Cerebellar cortex (tissue), 1 donor: Measurements from ENCODE around the gene GULP1.

Source experiments
- DNase-seq: peaks from one replicate; pipeline ENCODE4 v3.0.0-alpha.2; 2015; ENCODE audit warnings: low spot score

Gene GULP1

GRCh38 chr2:188322569-188323551 is 31.2 kb downstream of the GULP1 start:
- no peak for DNase-seq

GRCh38 chr2:188324067-188324466 is 32.4 kb downstream of the GULP1 start:
- no peak for DNase-seq

DNA sequence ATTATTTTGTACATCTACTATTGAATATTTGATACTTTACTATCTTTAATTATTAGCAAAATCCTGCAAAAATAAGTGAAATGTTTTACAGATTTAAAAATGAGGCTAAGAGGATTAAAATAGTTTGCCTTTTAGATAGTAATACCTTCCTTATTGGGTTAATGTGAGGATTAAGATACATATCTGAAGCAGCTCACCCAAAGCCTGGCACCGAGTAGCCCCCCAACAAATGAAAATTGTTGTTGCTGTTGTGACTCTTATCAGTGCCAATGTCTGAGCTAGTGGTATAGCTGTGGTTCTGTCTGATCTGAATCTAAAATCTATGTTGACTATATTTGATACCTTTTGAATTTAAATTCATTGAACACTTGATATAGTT is 34.6 kb downstream of the GULP1 start:
- no peak for DNase-seq

GRCh38 chr2:188326669-188327301 is 35.1 kb downstream of the GULP1 start:
- no peak for DNase-seq

GRCh38 chr2:188327518-188328213 is 36.0 kb downstream of the GULP1 start:
- no peak for DNase-seq

- no peak for DNase-seq
These were observed 36.7 kb downstream of the GULP1 start for GRCh38 chr2:188328419-188328818.

DNA sequence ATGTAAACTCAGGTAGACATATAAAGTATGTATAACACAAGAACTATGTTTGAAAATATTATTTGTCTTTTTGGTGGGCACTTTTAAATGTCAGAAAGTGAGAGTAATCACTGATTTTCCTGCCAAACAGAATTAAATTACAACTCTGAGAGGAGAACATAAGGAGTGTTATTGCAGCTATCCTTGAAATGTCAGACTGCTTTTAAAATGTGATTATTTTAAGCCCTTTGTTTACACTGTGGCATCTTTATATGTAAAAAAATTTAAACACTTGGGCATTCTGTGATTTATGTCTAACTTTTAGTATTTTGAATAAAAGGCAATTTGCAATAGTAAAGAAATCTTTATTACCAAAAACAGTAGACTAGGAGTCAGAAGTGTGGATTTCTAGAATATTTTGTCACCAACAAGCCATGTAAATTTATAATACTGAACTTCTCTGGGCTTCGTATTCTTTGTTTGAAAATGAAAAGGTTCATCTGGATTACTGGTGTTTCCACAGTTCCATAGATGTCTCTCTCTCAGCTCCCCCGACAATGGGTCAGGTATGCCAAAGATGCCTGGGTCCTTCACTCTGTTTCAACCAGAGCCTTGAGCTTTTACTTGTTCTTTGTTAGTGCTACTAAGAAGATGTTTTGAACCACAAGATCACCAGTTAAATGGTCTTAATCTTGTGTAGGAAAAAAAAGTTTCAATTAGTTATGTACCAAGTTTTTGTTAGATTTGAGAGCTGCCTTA is 38.8 kb downstream of the GULP1 start:
- no peak for DNase-seq

DNA sequence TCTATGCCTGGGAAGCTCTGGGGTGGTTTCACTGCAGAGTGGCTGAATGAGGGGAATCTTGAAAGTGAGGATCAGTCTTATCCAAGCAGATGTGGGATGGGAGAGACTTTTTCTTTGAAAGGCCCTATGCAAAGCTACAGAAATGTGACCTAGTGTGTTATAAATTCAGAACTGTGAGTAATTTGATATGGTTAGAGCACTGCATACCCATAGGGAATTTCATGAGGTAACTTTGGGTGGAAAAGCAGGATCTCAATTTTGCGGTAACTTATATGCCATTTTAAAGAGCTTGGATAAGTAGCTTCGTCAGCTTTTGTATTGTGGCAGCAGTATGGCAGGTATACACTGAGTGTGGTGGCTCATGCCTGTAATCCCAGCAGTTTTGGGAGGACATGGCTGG is 40.9 kb downstream of the GULP1 start:
- no peak for DNase-seq

DNA sequence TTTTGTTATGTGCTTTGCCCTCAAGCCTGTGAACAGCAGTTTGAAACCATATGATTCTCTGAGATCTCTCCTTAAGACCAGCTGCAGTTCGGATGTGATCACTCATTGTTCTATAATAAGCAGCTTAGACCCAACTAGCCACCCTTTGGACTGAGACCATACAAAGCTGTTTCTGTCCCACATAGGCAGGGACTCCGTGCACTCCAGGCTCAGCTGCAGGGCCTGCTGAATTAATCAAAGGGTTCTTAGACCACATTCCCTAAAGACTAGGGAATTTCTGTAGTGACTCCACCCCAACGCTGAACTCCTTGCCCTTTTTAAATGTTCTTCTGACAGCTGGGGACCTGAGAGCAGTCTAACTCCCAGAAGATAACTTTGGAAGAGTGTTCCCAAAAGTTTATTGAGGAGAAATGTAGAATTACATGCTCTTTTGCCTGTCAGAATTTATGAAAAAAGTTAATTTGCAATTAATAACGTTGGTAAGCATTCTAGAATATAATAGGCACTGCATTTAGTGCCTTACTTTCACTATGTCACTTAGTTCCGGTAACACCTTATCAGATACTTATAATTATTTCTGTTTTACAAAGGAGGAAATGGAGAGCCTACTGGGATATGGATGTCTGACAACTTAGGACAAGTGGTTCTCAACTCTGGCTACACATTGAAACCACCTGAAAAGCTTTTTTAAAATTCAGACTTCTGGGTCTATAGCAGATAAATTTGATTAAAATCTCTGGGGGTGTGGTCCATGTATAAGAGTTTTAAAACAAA is 42.3 kb downstream of the GULP1 start:
- no peak for DNase-seq

DNA sequence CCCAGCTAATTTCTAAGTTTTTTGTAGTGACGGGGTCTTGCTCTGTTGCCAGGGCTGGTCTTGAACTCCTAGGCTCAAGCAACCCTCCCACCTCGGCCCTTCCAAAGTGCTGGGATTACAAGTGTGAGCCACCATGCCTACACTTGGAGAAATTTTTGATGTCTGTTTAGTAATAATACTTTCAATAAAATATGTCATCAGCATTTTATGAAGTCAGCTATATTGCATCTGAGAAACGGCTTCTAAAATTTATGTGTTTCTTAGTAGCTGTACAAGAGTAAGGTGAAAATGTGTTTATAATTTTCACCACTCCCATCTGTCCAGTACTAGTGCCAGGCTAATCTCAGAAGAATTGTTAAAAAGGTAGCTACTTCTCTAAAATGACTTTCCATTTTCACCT is 46.8 kb downstream of the GULP1 start:
- DNase-seq: no peak

DNA sequence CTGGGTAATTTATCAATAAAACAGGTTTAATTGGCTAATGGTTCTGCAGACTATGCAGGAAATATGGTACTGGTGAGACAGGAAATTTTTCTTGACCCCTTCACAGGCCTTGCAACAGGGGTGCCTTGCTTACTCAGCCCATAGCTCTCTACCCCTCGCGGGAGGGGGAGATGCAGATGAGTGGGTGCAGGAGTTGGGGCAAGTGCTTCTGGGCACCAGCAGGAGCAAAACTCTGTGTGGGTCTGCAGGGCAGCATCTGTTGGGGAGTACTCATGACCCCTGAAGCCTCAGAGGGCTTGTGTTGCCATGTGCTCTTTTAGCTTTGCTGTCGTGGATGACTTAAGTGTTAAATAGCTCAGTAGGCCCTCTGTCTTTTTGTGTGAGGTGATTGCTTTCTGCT is 48.6 kb downstream of the GULP1 start:
- DNase-seq: no peak

DNA sequence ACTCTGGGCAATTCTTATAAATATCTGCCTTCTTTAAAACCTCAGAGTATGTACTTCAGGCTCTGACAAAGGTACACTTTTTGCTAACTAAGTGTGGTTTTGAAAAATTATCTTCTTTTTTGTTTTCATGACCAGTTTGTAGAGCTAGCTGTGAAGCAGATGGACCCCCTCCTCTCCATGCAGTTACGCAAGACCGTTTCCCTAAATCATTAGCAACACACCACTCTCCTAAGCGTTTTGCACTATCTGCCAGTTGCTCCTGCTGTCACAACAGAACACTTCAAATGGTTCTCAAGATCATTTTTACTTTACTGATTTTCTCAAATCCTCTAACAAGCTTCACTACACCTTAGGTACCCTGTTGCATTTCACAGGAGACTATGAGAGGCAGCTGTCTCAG is 53.3 kb downstream of the GULP1 start:
- no peak for DNase-seq

DNA sequence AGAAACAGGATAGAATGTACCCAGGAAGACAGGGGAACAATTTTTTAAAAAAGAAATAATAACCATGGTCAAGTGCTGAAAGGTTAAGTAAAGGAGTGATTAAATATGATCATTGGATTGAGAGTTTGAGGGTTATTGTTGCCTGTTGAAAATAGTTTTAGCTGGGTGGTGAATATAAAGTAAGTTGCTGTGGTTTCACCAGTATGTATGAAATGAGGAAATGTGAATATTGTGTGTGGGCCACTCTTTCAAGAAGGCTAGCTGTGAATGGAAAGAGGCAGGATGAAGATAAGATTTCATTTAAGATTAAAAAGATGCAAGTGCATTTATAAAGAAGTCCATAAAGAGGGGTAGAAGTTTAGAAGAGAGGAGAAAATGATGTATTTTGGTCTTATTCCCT is 53.8 kb downstream of the GULP1 start:
- DNase-seq: no peak

- DNase-seq: no peak
These were observed 54.3 kb downstream of the GULP1 start for GRCh38 chr2:188345831-188346458.

GRCh38 chr2:188349019-188349418 is 57.3 kb downstream of the GULP1 start:
- no peak for DNase-seq

DNA sequence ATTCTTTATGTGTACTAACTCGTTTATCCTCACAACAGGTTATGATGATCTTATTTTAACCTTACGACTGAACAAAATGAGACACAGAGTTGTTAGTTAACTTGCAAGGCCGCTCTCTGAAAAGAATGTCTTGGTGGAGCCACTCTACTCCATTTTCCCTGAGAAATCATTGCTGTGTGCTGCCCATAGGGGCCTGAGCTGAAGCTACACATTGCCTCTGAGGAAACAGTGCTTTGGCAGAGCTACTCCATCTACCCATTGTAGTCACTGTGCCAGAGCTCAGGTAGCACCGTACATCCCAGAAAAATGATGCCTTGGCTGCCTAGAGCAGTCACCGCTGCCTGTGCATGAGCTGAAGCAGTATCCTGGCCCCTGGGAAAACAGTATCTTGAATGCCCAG is 61.6 kb downstream of the GULP1 start:
- no peak for DNase-seq

- no peak for DNase-seq
These were observed 69.0 kb downstream of the GULP1 start for GRCh38 chr2:188360485-188361263.

- DNase-seq: no peak
These were observed 72.5 kb downstream of the GULP1 start for GRCh38 chr2:188364033-188364630.

DNA sequence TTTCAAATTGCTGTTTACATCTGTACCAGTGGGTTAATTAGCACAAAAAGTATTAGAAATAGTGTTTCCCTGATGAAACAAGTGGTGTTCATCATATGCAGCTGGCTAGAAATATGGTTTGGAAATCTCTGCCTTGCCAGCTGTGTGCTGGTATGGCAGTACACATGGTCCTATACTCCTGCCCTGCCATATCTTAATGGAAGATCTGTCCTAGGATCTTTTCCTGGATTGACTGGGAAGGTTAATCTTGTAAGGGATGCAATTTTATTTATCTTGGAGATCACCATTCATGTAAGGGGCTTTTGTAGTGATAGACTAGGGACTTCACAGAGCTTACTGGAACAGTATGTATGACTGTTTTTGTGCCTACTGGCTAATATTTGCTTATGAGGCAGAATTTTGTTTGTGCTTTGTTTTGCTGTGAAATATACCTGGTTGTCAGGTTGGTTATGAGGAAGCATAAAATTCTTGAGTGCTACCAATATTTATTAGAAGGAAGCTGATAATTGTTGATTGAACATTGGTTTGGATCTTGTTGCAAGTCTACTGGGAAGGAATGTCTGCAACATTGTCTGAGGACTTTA is 73.5 kb downstream of the GULP1 start:
- no peak for DNase-seq
